ENCODE results near the gene TEX9.

DNA sequence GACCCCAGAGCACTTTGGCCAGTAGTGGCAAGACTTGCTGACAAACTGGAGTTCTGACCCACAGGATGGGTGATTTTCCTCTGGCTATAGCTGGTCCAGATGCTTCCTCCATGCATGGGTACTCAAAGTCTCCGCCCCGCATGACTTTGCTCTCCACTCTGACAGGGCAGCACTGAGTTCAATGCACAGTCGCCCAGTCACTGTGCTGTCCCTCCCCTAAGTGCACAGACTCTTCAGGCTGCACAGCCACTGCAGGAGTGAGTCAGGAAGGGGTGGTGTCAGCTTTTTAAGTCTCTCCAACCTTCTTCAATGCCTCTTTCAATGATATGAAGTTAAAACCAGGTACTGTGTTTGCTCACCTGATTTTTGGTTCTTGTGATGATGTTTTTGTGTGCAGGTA is 17.8 kb downstream of the TEX9 start:
- TF ChIP-seq YY1 (IDR thresholded peaks at IDR 0.05; ENCODE audit: insufficient read depth, insufficient read length) (no peak), SUZ12 (IDR thresholded peaks at IDR 0.05; ENCODE audit: extremely low read depth, insufficient read depth, insufficient read length) (no peak), ZNF274 (IDR thresholded peaks at IDR 0.05; ENCODE audit: low read depth, low read length) (no peak)

Measured in NT2/D1 (cell line).